Measurements from ENCODE around the gene PPP1R13L. TPM values are rescaled to one million over a fixed set of nuclear protein-coding genes. Genes with fewer than 3 reads are reported as not detected.

PPP1R13L gene, protein sequence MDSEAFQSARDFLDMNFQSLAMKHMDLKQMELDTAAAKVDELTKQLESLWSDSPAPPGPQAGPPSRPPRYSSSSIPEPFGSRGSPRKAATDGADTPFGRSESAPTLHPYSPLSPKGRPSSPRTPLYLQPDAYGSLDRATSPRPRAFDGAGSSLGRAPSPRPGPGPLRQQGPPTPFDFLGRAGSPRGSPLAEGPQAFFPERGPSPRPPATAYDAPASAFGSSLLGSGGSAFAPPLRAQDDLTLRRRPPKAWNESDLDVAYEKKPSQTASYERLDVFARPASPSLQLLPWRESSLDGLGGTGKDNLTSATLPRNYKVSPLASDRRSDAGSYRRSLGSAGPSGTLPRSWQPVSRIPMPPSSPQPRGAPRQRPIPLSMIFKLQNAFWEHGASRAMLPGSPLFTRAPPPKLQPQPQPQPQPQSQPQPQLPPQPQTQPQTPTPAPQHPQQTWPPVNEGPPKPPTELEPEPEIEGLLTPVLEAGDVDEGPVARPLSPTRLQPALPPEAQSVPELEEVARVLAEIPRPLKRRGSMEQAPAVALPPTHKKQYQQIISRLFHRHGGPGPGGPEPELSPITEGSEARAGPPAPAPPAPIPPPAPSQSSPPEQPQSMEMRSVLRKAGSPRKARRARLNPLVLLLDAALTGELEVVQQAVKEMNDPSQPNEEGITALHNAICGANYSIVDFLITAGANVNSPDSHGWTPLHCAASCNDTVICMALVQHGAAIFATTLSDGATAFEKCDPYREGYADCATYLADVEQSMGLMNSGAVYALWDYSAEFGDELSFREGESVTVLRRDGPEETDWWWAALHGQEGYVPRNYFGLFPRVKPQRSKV
- total RNA-seq, result 6.4 and 8.2 TPM in 2 replicates
- long read RNA-seq, result 0 reads

DNA sequence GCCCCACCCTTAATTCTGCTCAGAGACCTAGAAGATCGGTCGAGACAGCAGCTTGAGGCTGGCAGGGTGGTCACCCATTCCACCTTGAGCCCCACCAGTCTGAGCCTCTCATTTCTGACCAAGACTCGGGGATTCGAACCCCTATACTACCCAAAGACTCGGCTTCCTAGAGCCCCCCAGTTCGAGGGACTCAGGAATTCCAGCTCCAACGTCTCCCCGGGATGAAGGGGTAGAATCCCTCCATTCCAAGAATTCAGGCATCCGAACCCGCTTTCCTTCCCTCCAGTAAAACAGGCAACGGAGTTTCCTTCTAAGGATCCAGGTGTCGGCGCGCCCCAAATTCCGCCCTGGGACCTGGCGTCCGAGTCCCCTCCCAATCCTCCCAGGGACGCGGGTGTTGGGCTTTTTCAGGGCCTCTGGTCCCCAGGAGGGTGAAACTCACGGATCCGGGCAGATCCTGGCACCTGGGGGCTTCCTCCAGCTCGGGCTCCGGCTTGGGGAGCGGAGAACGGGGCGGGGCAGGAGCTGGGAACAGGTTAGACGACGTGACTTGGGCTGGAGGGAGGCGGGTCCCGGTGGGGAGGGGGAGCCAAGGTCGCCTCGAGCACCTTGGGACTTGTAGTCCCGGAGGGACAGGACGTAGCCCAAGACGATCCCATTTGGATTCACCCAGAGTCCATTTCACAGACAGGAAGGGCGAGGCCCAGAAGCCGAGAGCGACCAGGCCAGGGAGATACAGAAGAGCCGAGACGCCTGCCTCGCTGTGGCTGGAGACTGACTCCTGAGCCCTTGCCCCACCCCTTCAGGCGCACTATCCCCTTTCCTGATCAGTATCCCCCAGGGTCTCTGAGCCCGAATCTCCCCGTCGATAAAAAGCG lies at the start of gene PPP1R13L:
Gene PPP1R13L (minus strand): TSS at position 513 of the 878 bp plus-strand sequence. CDS start 6,751 bp downstream, outside the sequence.
- TF ChIP-seq, protein P1, sequence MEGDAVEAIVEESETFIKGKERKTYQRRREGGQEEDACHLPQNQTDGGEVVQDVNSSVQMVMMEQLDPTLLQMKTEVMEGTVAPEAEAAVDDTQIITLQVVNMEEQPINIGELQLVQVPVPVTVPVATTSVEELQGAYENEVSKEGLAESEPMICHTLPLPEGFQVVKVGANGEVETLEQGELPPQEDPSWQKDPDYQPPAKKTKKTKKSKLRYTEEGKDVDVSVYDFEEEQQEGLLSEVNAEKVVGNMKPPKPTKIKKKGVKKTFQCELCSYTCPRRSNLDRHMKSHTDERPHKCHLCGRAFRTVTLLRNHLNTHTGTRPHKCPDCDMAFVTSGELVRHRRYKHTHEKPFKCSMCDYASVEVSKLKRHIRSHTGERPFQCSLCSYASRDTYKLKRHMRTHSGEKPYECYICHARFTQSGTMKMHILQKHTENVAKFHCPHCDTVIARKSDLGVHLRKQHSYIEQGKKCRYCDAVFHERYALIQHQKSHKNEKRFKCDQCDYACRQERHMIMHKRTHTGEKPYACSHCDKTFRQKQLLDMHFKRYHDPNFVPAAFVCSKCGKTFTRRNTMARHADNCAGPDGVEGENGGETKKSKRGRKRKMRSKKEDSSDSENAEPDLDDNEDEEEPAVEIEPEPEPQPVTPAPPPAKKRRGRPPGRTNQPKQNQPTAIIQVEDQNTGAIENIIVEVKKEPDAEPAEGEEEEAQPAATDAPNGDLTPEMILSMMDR (conservative IDR thresholded peaks at IDR 0.05), result no peak
- H3K36me3 Mint-ChIP-seq (ENCODE audit: low read depth), result no peaks in the 10 kb centered on the region
- H3K4me1 Mint-ChIP-seq, result peaks cover 42% of the 10 kb centered on the region
- peak within 1 kb of the TSS; percentile 99 for H3K27ac Mint-ChIP-seq (ENCODE audit: unreplicated experiment)
- H3K27me3 Mint-ChIP-seq (ENCODE audit: low read depth), result peaks cover 56% of the 10 kb centered on the region
- DNase-seq (ENCODE audit: low read depth, low spot score), result no peak
- no peaks in the 10 kb centered on the region for H3K9me3 Mint-ChIP-seq
- peak within 1 kb of the TSS; percentile 93 for H3K4me3 Mint-ChIP-seq

DNA sequence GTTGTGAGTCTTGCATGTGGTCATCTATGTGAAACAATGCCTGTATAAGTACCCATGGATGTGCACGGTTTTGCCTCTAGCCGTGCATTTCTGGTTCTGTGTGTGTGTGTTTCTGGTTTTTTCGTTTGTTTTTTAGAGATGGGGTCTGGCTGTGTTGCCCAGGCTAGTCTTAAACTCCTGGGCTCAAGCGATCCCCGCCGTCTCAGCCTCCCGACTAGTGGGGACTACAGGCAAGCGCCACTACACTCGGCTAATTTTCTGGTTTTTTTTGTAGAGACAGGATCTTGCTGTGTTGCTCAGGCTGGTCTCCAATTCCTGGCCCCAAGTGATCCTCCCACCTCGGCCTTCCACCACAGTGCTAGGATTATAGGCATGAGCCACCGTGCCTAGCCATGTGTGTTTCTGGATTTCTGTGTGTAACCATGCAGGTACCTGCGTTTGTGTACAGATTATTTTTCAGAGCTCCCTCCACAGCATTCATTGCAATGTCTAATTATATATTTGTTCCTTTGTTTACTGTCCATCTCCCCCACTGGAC lies 47.0 kb upstream of the PPP1R13L start:
- Mint-ChIP-seq H3K9me3 (no peaks in the 10 kb centered on the region), H3K4me1 (peaks cover 37% of the 10 kb centered on the region), H3K4me3 (peak overlapping the region; percentile 84), H3K27me3 (ENCODE audit: low read depth) (peaks cover 13% of the 10 kb centered on the region), H3K27ac (ENCODE audit: unreplicated experiment) (no peak overlapping the region), H3K36me3 (ENCODE audit: low read depth) (no peaks in the 10 kb centered on the region)
- TF ChIP-seq, protein P1 (conservative IDR thresholded peaks at IDR 0.05), result no peak
- no peak for DNase-seq (ENCODE audit: low read depth, low spot score)

DNA sequence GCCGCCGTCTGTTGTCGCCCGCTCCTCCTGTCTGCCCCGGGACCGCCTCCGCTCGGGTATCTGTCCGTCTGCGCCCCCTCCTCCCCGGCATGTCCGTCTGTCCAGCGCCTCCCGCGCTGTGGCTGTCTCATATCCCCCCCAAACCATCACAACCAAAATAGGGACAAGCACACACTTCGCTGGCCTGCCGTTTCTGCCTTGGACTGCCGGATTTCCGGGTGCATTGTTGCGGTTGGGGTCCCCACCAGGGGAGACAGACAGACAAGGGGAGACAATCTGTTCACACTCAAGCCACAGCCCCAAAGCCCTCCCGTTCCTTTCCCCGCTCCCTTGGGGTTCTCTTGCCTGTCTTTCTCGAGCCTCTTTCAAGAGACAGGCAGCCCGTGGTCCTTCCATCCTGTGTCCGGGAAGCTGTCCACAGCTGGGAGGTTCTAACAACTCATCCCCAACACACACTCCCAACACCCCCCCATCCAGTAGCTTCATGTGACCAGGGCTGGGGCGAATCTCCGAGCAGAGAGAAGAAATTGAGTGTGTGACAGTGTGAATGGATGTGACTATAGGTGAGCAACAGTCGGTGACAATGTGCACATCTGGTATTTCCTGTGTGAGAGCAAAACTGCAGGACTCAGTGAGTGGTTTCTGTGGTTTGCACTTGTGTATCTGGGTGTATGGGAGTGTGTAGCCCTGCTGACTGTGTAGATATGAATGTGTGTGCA lies 46.4 kb upstream of the PPP1R13L start:
- no peak for DNase-seq (ENCODE audit: low read depth, low spot score)
- Mint-ChIP-seq H3K4me1 (peaks cover 39% of the 10 kb centered on the region), H3K27me3 (ENCODE audit: low read depth) (peaks cover 13% of the 10 kb centered on the region), H3K4me3 (peak overlapping the region; percentile 84), H3K36me3 (ENCODE audit: low read depth) (no peaks in the 10 kb centered on the region), H3K27ac (ENCODE audit: unreplicated experiment) (peak overlapping the region; percentile 97), H3K9me3 (no peaks in the 10 kb centered on the region)
- TF ChIP-seq, protein P1 (conservative IDR thresholded peaks at IDR 0.05), result no peak

DNA sequence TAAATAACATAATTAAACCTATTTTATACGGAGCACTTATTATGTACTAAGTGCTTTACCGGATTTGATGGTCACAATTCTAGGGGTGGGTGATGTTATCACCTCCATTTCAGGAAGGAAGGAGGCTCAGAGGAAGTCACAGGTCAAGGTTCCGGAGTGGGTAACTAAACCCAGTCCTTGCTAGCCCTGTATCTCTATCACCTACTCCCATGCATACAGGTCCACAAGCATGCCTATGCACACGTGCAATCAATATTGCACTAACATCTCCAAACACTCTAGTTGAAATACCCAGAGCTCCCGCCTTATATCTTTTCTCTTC lies 45.1 kb upstream of the PPP1R13L start:
- TF ChIP-seq, protein P1 (conservative IDR thresholded peaks at IDR 0.05), result no peak
- H3K9me3 Mint-ChIP-seq, result no peaks in the 10 kb centered on the region
- peak overlapping the region; percentile 92 for H3K4me3 Mint-ChIP-seq
- H3K27me3 Mint-ChIP-seq (ENCODE audit: low read depth), result peaks cover 13% of the 10 kb centered on the region
- no peak for DNase-seq (ENCODE audit: low read depth, low spot score)
- peak overlapping the region; percentile 99 for H3K27ac Mint-ChIP-seq (ENCODE audit: unreplicated experiment)
- no peaks in the 10 kb centered on the region for H3K36me3 Mint-ChIP-seq (ENCODE audit: low read depth)
- H3K4me1 Mint-ChIP-seq, result peaks cover 37% of the 10 kb centered on the region
